Spleen (tissue), 11 donors: ENCODE results near the gene TRPC4AP. TPM values are rescaled to one million over a fixed set of nuclear protein-coding genes. Genes with fewer than 3 reads are reported as not detected.

ENCODE experiments used
- DNase-seq: peaks from one replicate; pipeline ENCODE4 v3.0.0-alpha.2; 2020
- H3K27ac ChIP-seq, 8 donors: fragments of 200-600 bp; sonication (generic) in 7 of 8; 1 replicate in 4 of 8; 2 replicates in 4 of 8; pipeline versions ENCODE4 v1.5.0 to v1.8.0; 2016 to 2021; ENCODE audit warnings: inconsistent platforms in 4 of 8, mild to moderate bottlenecking in 4 of 8, moderate library complexity in 1 of 8
- H3K27me3 ChIP-seq, 7 donors: fragments of 200-600 bp; sonication (generic) in 6 of 7; replicated peaks in 1 of 7; 1 replicate in 4 of 7; 2 replicates in 3 of 7; pipeline versions ENCODE4 v1.5.0 to v1.8.0; 2016 to 2021; ENCODE audit warnings: inconsistent platforms in 3 of 7, mild to moderate bottlenecking in 1 of 7
- H3K36me3 ChIP-seq, 6 donors: fragments of 200-600 bp; sonication (generic) in 5 of 6; 1 replicate in 4 of 6; 2 replicates in 2 of 6; pipeline versions ENCODE4 v1.5.0 to v1.8.0; 2016 to 2021; ENCODE audit warnings: inconsistent platforms in 2 of 6
- H3K4me1 ChIP-seq, 6 donors: fragments of 200-600 bp; sonication (generic) in 5 of 6; 1 replicate in 3 of 6; 2 replicates in 3 of 6; pipeline versions ENCODE4 v1.5.0 to v1.8.0; 2016 to 2021; ENCODE audit warnings: inconsistent platforms in 3 of 6
- H3K4me3 ChIP-seq, 8 donors: fragments of 200-600 bp; sonication (generic) in 7 of 8; 1 replicate in 4 of 8; 2 replicates in 4 of 8; pipeline versions ENCODE4 v1.5.0 to v1.8.0; 2016 to 2021; ENCODE audit warnings: inconsistent platforms in 4 of 8, mild to moderate bottlenecking in 4 of 8, moderate library complexity in 2 of 8
- H3K9me3 ChIP-seq, 8 donors: fragments of 200-600 bp; sonication (generic) in 7 of 8; 1 replicate in 4 of 8; 2 replicates in 4 of 8; pipeline versions ENCODE4 v1.5.0 to v1.8.0; 2016 to 2021; ENCODE audit warnings: inconsistent platforms in 4 of 8
- CTCF ChIP-seq, 11 experiments: fragments of 200-600 bp in 7 of 11; fragments of 450-650 bp in 4 of 11; sonication (generic) in 4 of 11; IDR thresholded peaks in 8 of 11; conservative IDR thresholded peaks in 3 of 11; 1 replicate in 7 of 11; 2 replicates in 4 of 11; pipeline versions ENCODE4 v1.4.0 to v1.8.0; 2016 to 2021; ENCODE audit warnings: antibody characterized with exemption in 11 of 11, inconsistent platforms in 4 of 11, mild to moderate bottlenecking in 1 of 11
- POLR2A ChIP-seq, 3 donors: fragments of 450-650 bp; IDR thresholded peaks; one replicate each; pipeline ENCODE4 v1.5.1; 2017; ENCODE audit warnings: antibody characterized with exemption in 3 of 3, mild to moderate bottlenecking in 1 of 3
- POLR2AphosphoS5 ChIP-seq, 3 donors: sonication (generic); formaldehyde crosslinking; IDR thresholded peaks; one replicate each; pipeline ENCODE4 v1.5.1; 2017; ENCODE audit warnings: antibody characterized with exemption in 3 of 3
- WGBS, 5 donors: extraction: QIAGEN DNeasy Blood & Tissue Kit in 3 of 5; methylation state at CpG; one replicate each; pipeline versions ENCODE4 v1.1.5 to v1.1.7; 2013 to 2018; 5-methylcytosine and 5-hydroxymethylcytosine counted together
- intact Hi-C: fragments of 100-400 bp; cut with DNase I; formaldehyde crosslinking; loops from one replicate; pipeline ENCODE4 v1.15.0; 2023; ENCODE audit warnings: low total_unique reads
- polyA plus RNA-seq, 3 donors: library from polyadenylated mRNA; stranded (reverse); fragments of 200-250 nt; gene quantifications; one replicate each; pipeline ENCODE4 v1.2.1, GENCODE V29; 2013
- total RNA-seq, 7 donors: library from RNA; depleted of rRNA in 3 of 7; stranded (reverse); fragments of >200 nt in 3 of 7; fragmentation: NEBNext Ultra II Directional in 4 of 7; extraction: Animal tissue kit (Norgen Biotek cat#: 25700) in 4 of 7; gene quantifications; one replicate each; pipeline versions ENCODE4 v1.1.0 to v1.2.1, GENCODE V29; 2016 to 2021
- donor health status: healthy with polysubstance abuse.
- donor health status: DM: no; HTN: no; CAD: no; lungs with moderate emphysema.
- donor health status: DM: no; HTN: no; CAD: no.
- donor health status: Bipolar disorder and iron deficiency.
- donor health status: healthy.
- donor health status: DM: no; HTN: no; CAD: no.
- donor health status: DM: yes; HTN: yes; CAD: no.

The TRPC4AP gene
- total and polyA plus RNA-seq, 10 donors = 26.3 to 81.7 (median 64.9) TPM

DNA sequence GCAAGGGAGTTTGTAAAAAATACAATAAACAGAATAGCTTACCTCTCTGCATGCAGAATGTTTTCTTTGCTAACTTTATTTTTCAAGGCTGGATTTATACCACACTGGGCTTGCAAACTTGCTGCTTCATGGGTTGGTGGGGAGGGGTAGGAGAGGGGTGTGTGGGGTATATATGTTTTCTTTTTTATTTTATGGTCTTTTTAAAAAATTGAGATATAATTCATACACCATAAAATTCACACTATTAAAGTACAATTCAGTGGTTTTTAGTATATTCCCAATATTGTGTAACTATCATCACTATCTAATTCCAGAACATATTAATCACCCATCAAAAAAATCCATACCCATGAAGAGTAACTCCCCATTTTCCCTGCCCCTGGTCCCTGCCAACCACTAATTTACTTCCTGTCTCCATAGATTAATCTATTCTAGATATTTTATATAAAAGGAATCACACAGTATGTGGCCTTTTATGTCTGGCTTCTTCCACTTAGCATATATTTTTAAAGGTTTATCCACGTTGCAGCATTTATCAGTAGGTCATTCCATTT lies 14.3 kb upstream of the TRPC4AP start:
- no peak for DNase-seq
- no peak overlapping the region for H3K4me3 ChIP-seq
- WGBS, 5 donors = 85 to 98% (median 96%) methylated on average over 1 of the region's 1 CpG
- H3K27ac ChIP-seq = no peak overlapping the region
- H3K4me1 ChIP-seq = no peaks in the 10 kb centered on the region
- no peaks in the 10 kb centered on the region for H3K9me3 ChIP-seq
- H3K27me3 ChIP-seq = no peaks in the 10 kb centered on the region
- intact Hi-C loops = no loop called here
- TF ChIP-seq CTCF (IDR thresholded peaks at IDR 0.05 in 8 of 11, conservative IDR thresholded peaks at IDR 0.05 in 3 of 11) = no peak
- TF ChIP-seq POLR2A (IDR thresholded peaks at IDR 0.05) = no peak
- no peak for TF ChIP-seq POLR2AphosphoS5 (IDR thresholded peaks at IDR 0.05)
- H3K36me3 ChIP-seq = peaks cover 0 to 41% (median 5%) of the 10 kb centered on the region in 6 donors

GRCh38 chr20:35104685-35105295 lies 12.2 kb upstream of the TRPC4AP start:
- no peak for DNase-seq

GRCh38 chr20:35101620-35102019 lies 9.0 kb upstream of the TRPC4AP start:
- 91 to 94% (median 92%) methylated on average over 8 of the region's 8 CpGs for WGBS, 5 donors
- H3K4me1 ChIP-seq = peaks cover 0 to under 1% (median 0%) of the 10 kb centered on the region in 6 donors
- no peak for DNase-seq
- no peak overlapping the region for H3K27ac ChIP-seq
- H3K9me3 ChIP-seq = no peaks in the 10 kb centered on the region
- TF ChIP-seq POLR2A (IDR thresholded peaks at IDR 0.05) (no peak), POLR2AphosphoS5 (IDR thresholded peaks at IDR 0.05) (no peak), CTCF (IDR thresholded peaks at IDR 0.05 in 8 of 11, conservative IDR thresholded peaks at IDR 0.05 in 3 of 11) (no peak)
- no peaks in the 10 kb centered on the region for H3K27me3 ChIP-seq
- intact Hi-C loops = no loop called here
- no peak overlapping the region for H3K4me3 ChIP-seq
- no peaks in the 10 kb centered on the region for H3K36me3 ChIP-seq

More at GRCh38 chr20:35104685-35105295, 12.2 kb upstream of the TRPC4AP start:
- Histone ChIP-seq H3K9me3 (no peaks in the 10 kb centered on the region), H3K27ac (no peak overlapping the region), H3K4me3 (no peak overlapping the region), H3K36me3 (peaks cover 0 to 22% (median 3%) of the 10 kb centered on the region in 6 donors), H3K27me3 (no peaks in the 10 kb centered on the region), H3K4me1 (no peaks in the 10 kb centered on the region)
- 68 to 82% (median 72%) methylated on average over 3 of the region's 3 CpGs for WGBS, 5 donors
- TF ChIP-seq CTCF (IDR thresholded peaks at IDR 0.05 in 8 of 11, conservative IDR thresholded peaks at IDR 0.05 in 3 of 11) (no peak), POLR2AphosphoS5 (IDR thresholded peaks at IDR 0.05) (no peak), POLR2A (IDR thresholded peaks at IDR 0.05) (no peak)
- intact Hi-C loops = no loop called here

DNA sequence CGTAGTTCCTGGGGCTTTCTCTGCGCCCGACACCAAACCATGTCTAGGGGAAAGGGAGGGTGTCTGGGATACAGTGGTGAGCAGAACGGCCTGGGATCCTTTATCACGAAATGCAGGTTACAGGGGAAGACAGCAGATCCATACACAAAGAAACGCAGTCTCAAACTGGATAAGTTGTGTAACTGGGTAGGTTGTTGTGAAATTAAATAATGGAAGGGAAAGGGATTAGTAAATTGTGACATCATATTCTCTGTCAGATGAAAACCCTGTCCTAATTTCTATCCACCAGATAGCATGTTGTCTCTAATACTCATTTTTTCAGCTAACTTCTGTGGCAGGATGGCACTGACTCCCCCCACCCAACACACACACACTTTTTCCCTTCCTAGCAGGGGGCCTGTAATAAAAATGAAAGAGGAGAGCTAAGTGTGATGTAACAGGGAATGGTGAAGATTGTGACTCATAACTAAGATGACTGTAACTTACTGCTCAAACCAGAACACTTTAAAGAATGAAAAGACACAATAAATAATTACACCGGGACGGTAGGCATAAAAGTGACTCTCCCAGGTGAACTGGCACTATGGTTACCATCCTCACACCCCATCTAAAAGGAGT lies 769 bp upstream of the TRPC4AP start:
- no peaks in the 10 kb centered on the region for H3K27me3 ChIP-seq
- WGBS, 5 donors = 66 to 86% (median 73%) methylated on average over 8 of the region's 8 CpGs
- intact Hi-C loops = no loop called here
- no peak for TF ChIP-seq POLR2A (IDR thresholded peaks at IDR 0.05)
- TF ChIP-seq POLR2AphosphoS5 (IDR thresholded peaks at IDR 0.05) = no peak
- no peak for TF ChIP-seq CTCF (IDR thresholded peaks at IDR 0.05 in 8 of 11, conservative IDR thresholded peaks at IDR 0.05 in 3 of 11)
- peak overlapping the region in 6 of 8 donors; percentile 81 to 97 (median 91) for H3K4me3 ChIP-seq
- no peak for DNase-seq
- peaks cover 22 to 62% (median 49%) of the 10 kb centered on the region in 6 donors for H3K4me1 ChIP-seq
- peaks cover 0 to 15% (median 3%) of the 10 kb centered on the region in 6 donors for H3K36me3 ChIP-seq
- H3K9me3 ChIP-seq = no peaks in the 10 kb centered on the region
- peak overlapping the region; percentile 90 to 98 (median 92) for H3K27ac ChIP-seq
